ENCODE measurements around the gene FCGBP.
"Not testable (repeated sequence)": the region's sequence is repeated elsewhere in the genome, so short reads cannot be mapped to it uniquely, and the experiment has no call there.

Gene FCGBP

DNA sequence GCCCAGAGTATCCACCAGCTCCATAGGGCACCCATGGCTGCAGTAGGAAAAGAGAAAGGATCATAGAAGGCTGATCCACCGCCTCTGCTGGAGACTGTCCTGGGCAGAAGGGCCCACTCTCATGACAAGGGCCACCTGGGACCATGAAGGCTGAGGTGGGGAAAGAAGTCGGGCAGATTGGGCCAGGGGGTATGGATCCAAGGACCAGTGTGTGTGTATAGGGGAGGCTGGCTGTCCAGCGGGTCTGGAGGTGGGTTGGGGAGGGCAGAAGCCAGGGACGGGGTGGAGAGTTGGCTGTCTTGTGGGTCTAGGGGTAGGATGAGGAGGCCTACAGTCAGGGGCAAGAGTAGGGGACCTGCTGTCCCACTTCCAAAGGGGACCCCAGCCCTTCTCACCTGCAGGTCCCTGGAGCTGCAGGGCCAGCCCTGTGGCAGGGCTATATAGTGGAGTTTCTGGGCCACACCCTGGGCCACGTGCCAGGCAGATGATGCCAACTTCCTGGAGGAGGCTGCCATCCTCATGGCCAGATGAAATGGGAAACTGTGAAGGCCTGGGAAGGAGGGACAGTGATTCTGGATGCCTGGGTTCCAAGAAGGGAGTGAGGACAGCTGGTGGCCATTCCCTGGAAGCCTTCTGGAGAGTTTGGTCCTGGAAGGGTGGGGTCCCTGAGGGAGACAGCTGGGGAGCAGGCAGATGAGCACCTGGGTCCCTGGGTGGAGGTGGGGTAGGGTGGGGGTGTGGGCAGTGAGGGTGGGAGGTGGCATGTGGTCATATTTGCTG, at the start of gene FCGBP:
Gene FCGBP (minus strand): TSS at position 51 of the 780 bp plus-strand sequence.
- no peak for DNase-seq

DNA sequence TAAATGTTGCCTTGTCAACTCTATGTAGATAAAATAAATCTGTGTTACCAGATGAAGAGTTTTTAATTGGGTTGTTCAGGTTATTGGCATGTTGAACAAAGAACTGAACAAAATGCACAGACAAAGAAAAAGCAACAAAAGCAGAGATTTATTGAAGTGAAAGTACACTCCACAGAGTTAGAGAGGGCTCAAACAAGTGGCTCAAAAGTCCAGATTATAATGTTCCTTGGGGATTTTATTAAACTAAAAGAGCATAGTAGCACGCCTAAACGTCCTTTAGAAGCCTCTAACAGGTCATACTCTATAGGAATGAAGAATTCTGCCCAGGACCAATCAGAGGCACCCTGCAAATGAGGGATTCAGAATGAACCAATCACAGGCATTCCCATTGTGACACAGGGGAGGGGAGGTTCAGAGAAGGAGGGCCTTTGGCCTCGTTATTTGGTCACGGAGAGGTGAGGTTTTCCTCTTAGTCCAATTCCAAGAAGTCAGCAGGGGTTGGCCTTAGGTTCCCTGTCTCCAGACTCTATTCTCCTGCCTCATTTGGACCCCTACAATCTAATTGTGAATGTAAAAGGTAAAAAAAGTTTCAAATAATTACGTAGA, 49.4 kb upstream of the FCGBP start:
- no peak for DNase-seq

DNA sequence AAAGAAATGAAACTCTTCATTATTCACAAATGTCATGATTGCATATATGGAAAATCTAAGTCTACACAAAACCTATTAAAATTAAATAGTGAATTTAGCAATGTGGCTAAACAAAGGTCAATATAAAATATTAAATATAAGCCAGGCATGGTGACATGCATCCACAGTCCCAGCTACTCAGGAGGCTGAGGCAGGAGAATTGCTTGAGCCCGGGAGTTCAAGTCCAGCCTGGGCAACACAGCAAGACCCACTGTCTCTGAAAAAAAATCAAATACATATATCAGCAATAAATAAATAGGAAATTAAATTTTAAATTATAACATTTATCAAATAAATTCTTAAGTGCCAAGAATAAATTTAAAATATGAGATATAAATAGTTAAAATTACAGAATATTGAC, 48.4 kb upstream of the FCGBP start:
- DNase-seq: no peak

DNA sequence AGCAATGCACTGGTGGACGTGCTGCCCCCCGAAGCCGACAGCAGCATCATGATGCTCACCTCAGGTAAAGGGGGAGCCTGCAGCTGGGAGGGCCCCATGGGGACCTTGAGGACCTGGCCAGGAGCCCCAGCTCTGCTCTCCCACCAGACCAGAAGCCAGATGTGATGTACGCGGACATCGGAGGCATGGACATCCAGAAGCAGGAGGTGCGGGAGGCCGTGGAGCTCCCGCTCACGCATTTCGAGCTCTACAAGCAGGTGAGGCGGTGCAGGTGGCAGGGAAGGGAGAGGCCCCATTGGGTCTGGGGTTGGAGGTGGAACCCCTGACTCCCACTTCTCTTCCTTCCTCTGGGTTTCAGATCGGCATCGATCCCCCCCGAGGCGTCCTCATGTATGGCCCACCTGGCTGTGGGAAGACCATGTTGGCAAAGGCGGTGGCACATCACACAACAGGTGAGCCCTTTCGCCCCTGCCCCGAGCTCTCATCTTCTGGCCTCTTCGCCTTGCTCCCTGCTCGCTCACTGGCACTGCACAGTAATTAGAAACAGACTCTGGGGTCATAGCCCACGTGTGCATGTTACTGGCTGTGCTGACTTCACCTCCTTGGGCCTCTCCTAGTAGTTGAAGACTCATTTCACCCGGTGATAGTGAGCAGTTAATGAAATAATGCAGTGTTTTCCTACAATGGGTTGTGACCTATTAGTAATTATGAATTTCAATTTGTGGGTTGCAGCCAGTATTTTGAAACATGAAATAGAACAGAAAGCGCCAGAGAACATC, 40.1 kb upstream of the FCGBP start:
- DNase-seq: no peak

DNA sequence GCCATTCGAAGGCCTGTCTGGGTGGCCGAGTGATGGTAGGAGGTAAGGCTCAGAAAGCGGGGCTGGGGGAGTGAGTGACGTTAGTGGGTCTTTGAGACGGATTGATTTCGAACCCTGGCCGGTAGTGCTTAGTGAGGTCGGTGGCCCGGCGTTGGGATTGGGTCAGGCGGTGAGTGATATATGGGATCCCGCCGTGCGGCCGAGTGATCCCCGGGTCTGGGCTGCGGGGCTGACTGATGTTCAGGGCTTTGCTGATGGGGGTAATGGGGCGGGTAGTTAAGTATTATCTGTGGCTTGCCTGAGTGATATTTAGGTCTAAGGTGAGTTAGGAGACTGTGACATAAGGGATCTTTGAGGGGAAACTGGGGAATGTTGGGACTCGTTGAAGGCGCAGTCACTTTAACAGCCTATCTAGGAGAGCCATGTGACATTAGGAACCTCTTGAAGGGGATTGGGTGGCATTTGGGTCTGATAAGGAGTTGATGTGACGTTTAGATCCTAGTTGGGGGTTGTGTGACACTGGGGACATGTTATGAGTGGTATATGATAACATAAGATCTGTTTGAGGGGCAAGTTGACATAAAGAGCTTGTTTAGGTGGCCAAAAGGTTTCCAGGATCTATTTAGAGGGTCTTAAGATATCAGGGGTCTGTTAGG, 37.1 kb upstream of the FCGBP start:
- DNase-seq: no peak

DNA sequence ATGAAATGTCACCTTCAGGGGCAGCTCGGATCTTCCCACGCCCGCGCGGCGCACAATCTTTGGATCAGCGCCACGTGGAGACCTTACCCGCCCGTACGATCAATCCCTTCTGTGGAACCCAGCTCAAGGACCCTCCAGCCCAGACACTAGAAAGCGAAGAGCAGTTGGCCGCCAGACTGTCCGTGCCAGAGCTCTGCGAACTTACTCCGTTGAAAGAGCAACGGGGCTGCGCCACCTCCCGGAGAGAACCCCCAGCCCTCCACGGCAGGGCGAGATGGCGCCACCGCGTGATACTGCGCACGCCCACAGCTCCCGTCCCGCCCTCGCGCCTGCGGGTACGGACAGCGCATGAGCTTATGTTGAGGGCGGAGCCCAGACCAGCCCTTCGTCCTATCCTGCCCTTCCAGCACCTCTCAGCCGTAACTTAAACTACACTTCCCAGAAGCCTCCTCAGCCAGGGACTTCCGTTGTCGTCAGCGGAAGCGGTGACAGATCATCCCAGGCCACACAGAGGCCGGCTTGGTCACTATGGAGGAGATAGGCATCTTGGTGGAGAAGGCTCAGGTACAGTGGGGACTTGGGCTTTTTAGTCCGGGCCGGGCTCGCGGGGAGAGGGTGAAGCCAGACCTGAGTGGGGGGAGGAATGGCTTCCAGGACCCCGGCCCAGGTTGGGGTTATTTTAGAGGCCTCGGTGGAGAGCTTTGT, 36.4 kb upstream of the FCGBP start, which contains the start of gene PSMC4:
Gene PSMC4 (plus strand): TSS at position 491 of the 705 bp plus-strand sequence. CDS start 38 bp downstream, at position 529.
- DNase-seq: peak; percentile 97 to 99

DNA sequence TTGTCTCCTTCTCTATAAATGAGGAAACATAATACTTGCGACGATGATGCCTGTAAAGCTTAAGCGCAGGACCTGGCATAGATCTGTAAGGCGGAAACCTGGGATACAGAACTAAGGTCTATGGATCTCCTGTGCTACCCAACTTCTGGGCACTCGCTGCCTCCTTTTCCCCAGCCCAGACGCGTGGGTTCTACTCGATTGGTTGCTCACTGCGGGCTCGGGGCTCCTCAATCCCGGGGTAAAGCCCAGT, 35.9 kb upstream of the FCGBP start:
- DNase-seq: no peak

DNA sequence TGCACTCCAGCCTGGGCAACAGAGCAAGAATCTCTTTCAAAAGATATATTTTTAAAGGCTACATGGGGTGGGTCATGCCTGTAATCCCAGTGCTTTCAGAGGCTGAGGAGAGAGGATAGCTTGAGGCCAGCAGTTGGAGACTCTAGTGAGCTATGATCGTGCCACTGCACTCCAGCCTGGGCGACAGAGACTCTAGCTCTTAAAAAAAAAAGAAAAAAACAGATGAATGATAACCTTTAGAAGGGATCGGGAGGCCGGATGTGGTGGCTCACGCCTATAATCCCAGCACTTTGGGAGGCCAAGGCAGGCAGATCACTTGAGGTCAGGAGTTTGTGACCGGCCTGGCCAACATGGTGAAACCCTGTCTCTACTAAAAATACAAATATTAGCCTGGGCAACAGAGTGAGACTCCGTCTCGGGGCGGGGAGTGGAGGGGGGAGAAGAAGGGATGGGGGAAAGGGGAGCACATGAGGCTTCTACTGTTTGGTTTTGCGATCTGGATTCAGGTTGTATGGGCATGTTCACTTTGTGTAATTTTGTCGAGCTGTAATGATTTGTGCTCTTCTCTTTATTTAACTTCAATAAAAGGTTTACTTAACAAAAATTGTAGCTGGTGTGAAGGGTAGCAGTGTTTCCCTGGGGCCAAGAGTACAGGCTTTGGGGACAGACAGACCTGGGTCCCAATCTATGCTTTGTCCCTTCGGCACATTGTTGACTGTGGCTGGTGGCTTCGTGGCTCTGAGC, 35.4 kb upstream of the FCGBP start:
- DNase-seq: no peak

DNA sequence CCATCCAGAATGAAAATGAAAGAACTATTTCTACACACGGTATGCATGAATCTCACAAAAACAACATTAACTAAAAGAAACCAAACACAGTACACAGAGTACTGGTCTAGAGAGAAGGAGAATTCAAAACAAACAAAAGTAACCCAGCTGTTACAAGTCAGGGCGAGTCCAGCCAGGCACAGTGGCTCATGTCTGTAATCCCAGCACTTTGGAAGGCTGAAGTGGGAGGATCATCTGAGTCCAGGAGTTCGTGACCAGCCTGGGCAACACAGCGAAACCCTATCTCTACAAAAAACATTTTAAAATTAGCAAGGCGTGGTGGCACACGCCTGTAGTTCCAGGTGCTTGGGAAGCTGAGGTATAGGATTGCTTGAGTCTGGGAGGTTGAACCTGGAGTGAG, 34.8 kb upstream of the FCGBP start:
- no peak for DNase-seq

DNA sequence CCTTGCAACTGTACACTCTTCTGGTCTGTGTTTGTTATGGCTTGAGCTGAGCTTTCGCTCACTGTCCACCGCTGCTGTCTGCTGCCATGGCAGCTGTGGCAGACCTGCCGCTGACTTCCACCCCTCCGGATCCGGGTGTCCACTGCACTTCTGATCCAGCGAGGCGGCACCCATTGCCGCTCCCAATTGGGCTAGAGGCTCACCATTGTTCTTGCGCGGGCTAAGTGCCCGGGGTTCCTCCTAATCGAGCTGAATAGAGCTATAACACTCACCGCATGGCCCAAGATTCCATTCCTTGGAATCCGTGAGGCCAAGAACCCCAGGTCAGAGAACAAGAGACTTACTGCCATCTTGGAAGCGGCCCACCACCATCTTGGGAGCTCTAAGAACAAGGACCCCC, 34.4 kb upstream of the FCGBP start:
- no peak for DNase-seq

DNA sequence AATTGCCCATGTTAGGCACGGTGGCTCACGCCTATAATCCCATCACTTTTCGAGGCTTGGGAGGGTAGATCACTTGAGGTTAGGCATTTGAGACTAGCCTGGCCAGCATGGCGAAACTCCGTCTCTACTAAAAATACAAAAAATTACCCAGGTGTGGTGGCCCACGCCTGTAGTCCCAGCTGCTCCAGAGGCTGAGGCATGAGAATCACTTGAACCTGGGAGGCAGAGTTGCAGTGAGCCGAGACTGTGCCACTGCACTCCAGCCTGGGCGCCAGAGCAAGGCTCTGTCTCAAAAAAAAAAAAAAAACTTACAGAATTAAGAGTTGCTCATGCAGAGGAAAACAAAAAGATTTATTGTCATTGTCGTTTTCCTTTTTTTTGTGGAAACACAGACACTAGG, 33.1 kb upstream of the FCGBP start:
- DNase-seq: no peak

DNA sequence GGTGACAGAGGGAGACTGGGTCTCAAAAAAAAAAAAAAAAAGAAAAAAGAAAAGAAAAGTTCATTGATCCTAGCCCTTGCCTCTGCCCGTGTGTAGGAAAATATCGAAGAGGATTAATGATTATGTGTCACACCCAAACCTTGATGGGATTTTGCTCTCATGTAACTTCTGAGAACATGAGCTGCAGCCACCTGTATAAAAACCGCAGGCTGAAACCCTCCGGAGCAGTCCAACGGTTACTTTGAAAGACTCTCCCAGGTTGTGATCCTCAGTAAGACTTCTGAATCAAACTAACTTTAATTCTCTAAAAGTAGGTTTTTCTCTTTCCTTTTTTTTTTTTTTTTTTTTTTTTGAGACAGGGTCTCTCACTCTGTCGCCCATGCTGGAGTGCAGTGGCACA, 32.2 kb upstream of the FCGBP start:
- no peak for DNase-seq

DNA sequence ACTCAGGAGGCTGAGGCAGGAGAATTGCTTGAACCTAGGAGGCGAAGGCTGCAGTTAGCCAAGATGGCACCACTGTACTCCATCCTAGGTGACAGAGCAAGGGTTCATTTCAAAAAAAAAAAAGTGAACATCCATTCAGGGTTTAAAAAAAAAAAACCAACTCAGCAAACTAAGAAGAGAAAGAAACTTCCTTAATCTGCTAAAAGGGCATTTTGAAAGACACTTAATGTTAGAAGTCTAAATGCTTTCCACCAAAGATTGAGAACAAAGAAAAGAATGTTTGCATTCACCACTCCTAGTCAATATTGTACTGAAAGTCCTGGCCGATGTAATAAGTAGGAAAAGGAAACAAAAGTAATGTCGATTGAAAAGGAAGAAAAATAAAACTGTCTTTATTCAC, 29.5 kb upstream of the FCGBP start:
- DNase-seq: no peak

DNA sequence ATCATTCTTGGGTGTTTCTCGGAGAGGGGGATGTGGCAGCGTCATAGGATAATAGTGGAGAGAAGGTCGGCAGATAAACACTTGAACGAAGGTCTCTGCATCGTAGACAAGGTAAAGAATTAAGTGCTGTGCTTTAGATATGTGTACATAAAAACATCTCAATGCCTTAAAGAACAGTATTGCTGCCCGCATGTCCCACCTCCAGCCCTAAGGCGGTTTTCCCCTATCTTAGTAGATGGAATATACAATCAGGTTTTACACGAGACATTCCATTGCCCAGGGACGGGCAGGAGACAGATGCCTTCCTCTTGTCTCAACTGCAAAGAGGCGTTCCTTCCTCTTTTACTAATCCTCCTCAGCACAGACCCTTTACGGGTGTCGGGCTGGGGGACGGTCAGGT, 25.0 kb upstream of the FCGBP start:
- DNase-seq: not testable (repeated sequence)

DNA sequence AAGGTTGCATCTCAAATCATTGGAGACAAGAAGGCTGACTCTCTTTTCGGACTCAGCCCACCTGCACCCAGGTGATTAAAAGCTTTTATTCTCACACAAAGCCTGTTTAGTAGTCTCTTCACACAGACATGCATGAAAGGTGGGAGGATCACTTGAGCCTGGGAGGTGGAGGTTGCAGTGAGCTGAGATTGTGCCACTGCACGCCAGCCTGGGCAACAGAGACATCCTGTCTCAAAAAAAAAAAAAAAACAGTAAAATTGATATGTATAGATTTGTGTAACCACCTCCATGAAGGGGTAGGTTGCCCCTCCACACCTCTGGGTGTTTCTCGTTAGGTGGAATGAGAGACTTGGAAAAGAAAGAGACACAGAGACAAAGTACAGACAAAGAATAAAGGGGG, 24.5 kb upstream of the FCGBP start:
- not testable (repeated sequence) for DNase-seq

DNA sequence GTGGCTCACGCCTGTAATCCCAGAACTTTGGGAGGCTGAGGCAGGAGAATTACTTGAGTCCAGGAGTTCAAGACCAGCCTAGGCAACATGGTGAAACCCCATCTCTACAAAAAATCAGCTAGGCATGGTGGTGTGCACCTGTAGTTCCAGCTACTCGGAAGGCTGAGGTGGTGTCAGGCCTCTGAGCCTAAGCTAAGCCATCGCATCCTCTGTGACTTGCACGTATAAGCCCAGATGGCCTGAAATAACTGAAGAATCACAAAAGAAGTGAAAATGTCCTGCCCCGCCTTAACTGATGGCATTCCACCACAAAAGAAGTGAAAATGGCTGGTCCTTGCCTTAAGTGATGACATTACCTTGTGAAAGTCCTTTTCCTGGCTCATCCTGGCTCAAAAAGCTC, 23.5 kb upstream of the FCGBP start:
- not testable (repeated sequence) for DNase-seq

DNA sequence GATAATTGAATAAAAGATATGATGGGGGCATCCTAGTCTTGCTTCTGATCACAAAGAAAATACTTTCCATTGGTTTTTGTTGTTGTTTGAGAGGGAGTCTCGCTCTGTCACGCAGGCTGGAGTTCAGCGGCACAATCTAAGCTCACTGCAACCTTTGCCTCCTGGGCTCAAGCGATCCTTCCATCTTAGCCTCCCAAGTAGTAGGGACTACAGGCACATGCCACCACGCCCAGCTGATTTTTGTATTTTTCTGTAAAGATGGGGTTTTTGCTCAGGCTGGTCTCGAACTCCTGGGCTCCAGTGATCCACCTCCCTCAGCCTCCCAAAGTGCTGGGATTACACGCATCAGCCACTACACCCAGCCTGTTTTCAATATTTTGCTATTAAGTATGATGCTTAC, 19.5 kb upstream of the FCGBP start:
- DNase-seq: no peak

DNA sequence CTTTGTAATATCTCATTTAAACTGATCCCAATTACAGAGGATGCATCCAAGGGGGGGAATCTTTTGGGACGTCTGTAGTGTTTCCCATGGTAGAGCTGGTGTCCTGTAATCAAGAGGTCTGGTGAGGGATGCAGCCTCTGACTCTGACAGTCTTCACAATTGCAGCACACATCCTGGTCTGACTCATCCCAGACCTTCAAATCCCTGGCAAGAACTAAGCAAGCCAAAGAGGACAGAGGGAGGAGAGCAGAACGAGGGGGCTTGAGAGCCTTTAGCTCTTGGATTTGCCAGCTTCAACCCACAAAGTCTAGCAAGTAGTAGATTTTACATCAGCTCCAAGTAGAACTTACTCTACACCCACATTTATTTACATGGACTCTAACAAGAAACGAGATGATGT, 17.3 kb upstream of the FCGBP start:
- DNase-seq: peak in 1 of 2 donors; percentile 32

DNA sequence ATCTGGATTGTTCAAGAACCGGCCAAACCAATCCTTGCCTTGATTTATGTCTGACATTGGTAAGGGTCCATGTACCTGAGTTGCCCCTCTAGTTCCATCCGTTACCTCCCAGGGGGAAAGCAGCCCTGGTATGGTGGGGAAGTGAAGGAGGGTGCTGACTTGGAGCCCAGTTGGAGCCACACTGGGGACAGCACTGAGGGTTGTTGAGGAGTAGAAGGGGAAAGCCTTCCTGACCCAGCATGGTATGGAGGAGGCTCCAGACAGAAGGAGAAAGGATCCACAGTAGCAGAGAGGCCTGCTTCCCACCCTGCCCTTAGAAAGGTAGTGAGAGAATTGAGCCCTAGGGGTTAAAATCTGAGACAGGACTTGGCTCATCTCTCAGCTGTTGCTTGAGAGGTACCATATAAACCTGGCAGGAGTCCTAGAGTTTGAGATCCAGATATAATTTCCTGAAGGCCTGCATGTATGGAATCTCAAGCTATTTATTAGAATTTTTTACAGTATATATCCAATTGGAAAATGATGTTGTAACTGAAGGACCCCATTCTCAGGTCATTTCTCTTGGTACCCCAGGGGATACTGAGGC, 16.7 kb upstream of the FCGBP start:
- DNase-seq: no peak

DNA sequence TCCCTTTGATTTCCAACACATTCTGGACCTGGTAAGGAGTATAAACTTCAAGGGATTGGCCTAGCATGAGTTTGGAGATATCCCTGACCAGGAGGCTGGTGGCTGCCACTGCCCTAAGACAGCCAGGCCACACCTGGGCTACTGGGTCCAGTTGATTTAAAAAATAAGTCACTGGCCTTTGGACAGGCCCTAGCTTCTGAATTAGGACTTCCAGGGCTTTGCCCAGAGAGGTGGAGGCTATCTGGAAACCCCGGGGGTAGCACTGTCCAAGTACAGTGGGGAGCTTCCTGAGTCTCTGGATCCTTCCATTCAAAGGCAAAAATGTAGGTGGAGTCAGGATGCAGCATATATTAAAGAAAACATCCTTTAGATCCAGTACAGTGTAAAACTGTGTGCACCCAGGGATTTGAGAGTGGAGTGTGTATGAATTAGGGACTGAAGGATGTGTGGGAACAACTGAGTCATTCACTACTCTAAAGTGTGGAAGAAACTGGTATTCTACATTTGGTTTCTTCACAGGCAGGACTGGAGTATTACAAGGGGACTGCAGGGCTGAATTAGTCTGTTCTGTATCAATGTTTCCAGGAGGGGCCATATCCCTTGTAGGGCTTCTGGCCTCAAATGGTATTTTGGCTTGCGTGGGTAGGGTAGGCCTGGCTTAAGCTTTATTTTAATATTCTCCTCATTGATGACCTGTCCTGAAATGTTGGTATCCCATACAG, 14.8 kb upstream of the FCGBP start:
- no peak for DNase-seq

DNA sequence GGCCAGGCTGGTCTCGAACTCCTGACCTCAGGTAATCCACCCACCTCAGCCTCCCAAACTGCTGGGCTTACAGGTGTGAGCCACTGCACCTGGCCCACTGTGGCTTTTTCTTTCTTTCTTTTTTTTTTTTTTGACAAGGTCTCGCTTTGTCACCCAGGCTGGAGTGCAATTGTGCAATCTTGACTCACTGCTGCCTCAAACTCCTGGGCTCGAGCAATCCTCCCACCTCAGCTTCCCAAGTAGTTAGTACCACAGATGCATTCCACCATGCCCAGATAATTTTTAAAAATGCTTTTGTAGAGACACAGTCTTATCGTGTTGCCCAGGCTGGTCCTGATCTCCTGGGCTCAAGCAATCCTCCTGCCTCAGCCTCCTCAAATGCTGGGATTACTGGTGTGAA, 12.1 kb upstream of the FCGBP start:
- no peak for DNase-seq
